Parathyroid adenoma (tissue), 2 donors: ENCODE measurements around the gene CCS.

Experiments used
- H2AFZ ChIP-seq: fragments of 300-600 bp; sonication (generic); one replicate; pipeline ENCODE4 v1.7.0; 2017; ENCODE audit warnings: antibody characterized with exemption, mild to moderate bottlenecking
- H3K27ac ChIP-seq: fragments of 300-600 bp; sonication (generic); one replicate; pipeline ENCODE4 v1.7.0; 2017
- H3K27me3 ChIP-seq: fragments of 300-600 bp; sonication (generic); one replicate; pipeline ENCODE4 v1.7.0; 2017; ENCODE audit warnings: low read length; ENCODE audit not compliant: control insufficient read depth, insufficient read depth
- H3K36me3 ChIP-seq: fragments of 300-600 bp; sonication (generic); one replicate; pipeline ENCODE4 v1.7.0; 2017; ENCODE audit warnings: low read length; ENCODE audit not compliant: control insufficient read depth, insufficient read depth
- H3K4me1 ChIP-seq: fragments of 300-600 bp; sonication (generic); one replicate; pipeline ENCODE4 v1.7.0; 2017; ENCODE audit warnings: control low read depth
- H3K4me2 ChIP-seq: fragments of 300-600 bp; sonication (generic); one replicate; pipeline ENCODE4 v1.7.0; 2017; ENCODE audit warnings: low read length
- H3K4me3 ChIP-seq: fragments of 300-600 bp; sonication (generic); one replicate; pipeline ENCODE4 v1.7.0; 2017; ENCODE audit warnings: low read depth, low read length
- H3K79me2 ChIP-seq: fragments of 300-600 bp; sonication (generic); one replicate; pipeline ENCODE4 v1.7.0; 2017; ENCODE audit warnings: control low read depth
- H3K9ac ChIP-seq: fragments of 300-600 bp; sonication (generic); one replicate; pipeline ENCODE4 v1.7.0; 2017; ENCODE audit warnings: mild to moderate bottlenecking
- H3K9me3 ChIP-seq: fragments of 300-600 bp; sonication (generic); one replicate; pipeline ENCODE4 v1.7.0; 2017; ENCODE audit warnings: low read length; ENCODE audit not compliant: control insufficient read depth
- CTCF ChIP-seq: fragments of 300-600 bp; sonication (generic); IDR thresholded peaks from one replicate; pipeline ENCODE4 v1.7.0; 2017; ENCODE audit warnings: antibody characterized with exemption, mild to moderate bottlenecking
- donor health status: primary hyperparathyroidism.

CCS gene

GRCh38 chr11:66564538-66564937, 28.4 kb upstream of the CCS start:
- Histone ChIP-seq H3K9me3 (no peaks in the 10 kb centered on the region), H3K9ac (no peak overlapping the region), H3K79me2 (no peaks in the 10 kb centered on the region), H2AFZ (no peak overlapping the region), H3K4me1 (no peaks in the 10 kb centered on the region), H3K4me2 (no peak overlapping the region), H3K4me3 (no peak overlapping the region), H3K27me3 (no peaks in the 10 kb centered on the region), H3K27ac (no peak overlapping the region), H3K36me3 (no peaks in the 10 kb centered on the region)
- TF ChIP-seq CTCF: no peak

GRCh38 chr11:66564984-66565383, 28.0 kb upstream of the CCS start:
- Histone ChIP-seq H3K36me3 (no peaks in the 10 kb centered on the region), H2AFZ (no peak overlapping the region), H3K27me3 (no peaks in the 10 kb centered on the region), H3K27ac (no peak overlapping the region), H3K4me2 (no peak overlapping the region), H3K4me3 (no peak overlapping the region), H3K9me3 (no peaks in the 10 kb centered on the region), H3K9ac (no peak overlapping the region), H3K4me1 (no peaks in the 10 kb centered on the region), H3K79me2 (no peaks in the 10 kb centered on the region)
- TF ChIP-seq CTCF: no peak

DNA sequence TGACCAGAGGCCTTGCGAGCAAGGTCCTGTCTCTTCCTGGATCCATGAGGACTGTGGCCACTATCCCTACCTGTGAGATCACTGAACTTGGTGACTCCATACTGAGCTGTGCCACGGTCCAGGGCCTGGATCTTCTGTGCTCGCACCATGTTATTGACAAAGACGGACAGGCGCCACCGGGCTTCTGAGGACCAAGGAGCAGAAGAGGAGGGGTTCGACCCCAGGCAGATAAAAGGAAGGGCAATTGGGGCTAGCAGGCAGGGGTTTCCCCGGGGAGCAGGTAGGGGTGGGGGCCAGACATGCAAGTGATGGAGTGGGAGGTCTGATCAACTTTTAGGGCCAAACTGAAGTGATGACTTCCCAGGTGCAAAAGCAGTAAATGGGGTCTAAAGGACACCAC, 26.8 kb upstream of the CCS start:
- H3K4me2 ChIP-seq: no peak overlapping the region
- no peak for TF ChIP-seq CTCF
- no peaks in the 10 kb centered on the region for H3K4me1 ChIP-seq
- H2AFZ ChIP-seq: no peak overlapping the region
- no peaks in the 10 kb centered on the region for H3K79me2 ChIP-seq
- no peak overlapping the region for H3K9ac ChIP-seq
- H3K4me3 ChIP-seq: no peak overlapping the region
- H3K27me3 ChIP-seq: no peaks in the 10 kb centered on the region
- no peaks in the 10 kb centered on the region for H3K36me3 ChIP-seq
- no peak overlapping the region for H3K27ac ChIP-seq
- no peaks in the 10 kb centered on the region for H3K9me3 ChIP-seq

DNA sequence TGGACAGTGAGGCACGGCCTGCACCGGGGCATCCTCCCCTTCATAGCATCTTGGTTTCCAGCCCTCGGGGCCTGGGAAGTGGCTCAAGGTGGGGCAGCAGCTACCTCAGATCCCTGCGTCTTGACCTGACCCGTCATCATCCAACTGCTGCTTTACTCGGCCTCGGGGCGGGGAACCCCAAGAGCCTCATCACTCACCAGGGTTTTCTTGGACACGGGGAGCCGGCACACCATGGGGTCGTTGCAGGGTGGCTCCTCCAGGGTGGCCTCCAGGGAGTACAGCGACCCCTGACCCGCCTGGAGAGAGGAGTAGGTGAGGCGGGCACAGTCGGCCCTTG, 25.2 kb upstream of the CCS start:
- Histone ChIP-seq H3K4me3 (no peak overlapping the region), H3K36me3 (no peaks in the 10 kb centered on the region), H3K27me3 (no peaks in the 10 kb centered on the region), H3K27ac (no peak overlapping the region), H3K9me3 (no peaks in the 10 kb centered on the region), H3K9ac (no peak overlapping the region), H2AFZ (no peak overlapping the region), H3K4me1 (no peaks in the 10 kb centered on the region), H3K79me2 (no peaks in the 10 kb centered on the region), H3K4me2 (peak overlapping the region; percentile 66)
- no peak for TF ChIP-seq CTCF

GRCh38 chr11:66568124-66568916, 24.7 kb upstream of the CCS start, which contains the start of gene CTSF:
TSS of gene CTSF (minus strand) at chr11:66568606. CDS start at chr11:66568486, 120 bp downstream.
- Histone ChIP-seq H3K27ac (no peak within 1 kb of the TSS), H3K4me2 (peak within 1 kb of the TSS; percentile 66), H3K4me1 (no peaks in the 10 kb centered on the region), H3K9me3 (no peaks in the 10 kb centered on the region), H2AFZ (peak within 1 kb of the TSS; percentile 94), H3K36me3 (no peaks in the 10 kb centered on the region), H3K9ac (no peak within 1 kb of the TSS), H3K79me2 (no peaks in the 10 kb centered on the region), H3K4me3 (peak within 1 kb of the TSS; percentile 53), H3K27me3 (no peaks in the 10 kb centered on the region)
- TF ChIP-seq CTCF: no peak
